CD14-positive monocyte (primary cell): Measurements from ENCODE around the gene SETSIP. TPM values are rescaled to one million over a fixed set of nuclear protein-coding genes. Genes with fewer than 3 reads are reported as not detected.
"Not testable (repeated sequence)": the region's sequence is repeated elsewhere in the genome, so short reads cannot be mapped to it uniquely, and the experiment has no call there.

Source experiments
- DNase-seq, 3 donors: peaks; one replicate each; pipeline ENCODE4 v3.0.0-alpha.2; 2011 to 2022
- H2AFZ ChIP-seq: 2 replicates; pipeline ENCODE4 v1.6.0; 2012; ENCODE audit warnings: mild to moderate bottlenecking, low read depth, low read length, inconsistent platforms; ENCODE audit not compliant: insufficient read depth, poor library complexity, severe bottlenecking
- H3K27ac ChIP-seq, 2 donors: 1 replicate in 1 of 2; 2 replicates in 1 of 2; pipeline ENCODE4 v1.5.1; 2012 to 2013; ENCODE audit warnings: low read length in 2 of 2, control low read depth in 1 of 2, inconsistent platforms in 1 of 2, low read depth in 1 of 2, mild to moderate bottlenecking in 1 of 2
- H3K27me3 ChIP-seq, 2 donors: one replicate each; pipeline versions ENCODE4 v1.6.0 to v1.6.1; 2011 to 2013; ENCODE audit warnings: low read length in 2 of 2; ENCODE audit not compliant: control insufficient read depth in 2 of 2, insufficient read depth in 2 of 2
- H3K36me3 ChIP-seq, 2 donors: replicated peaks in 1 of 2; 1 replicate in 1 of 2; 2 replicates in 1 of 2; pipeline versions ENCODE4 v1.5.1 to v1.6.1; 2012 to 2013; ENCODE audit warnings: low read length in 2 of 2, control low read depth in 1 of 2, inconsistent platforms in 1 of 2, mild to moderate bottlenecking in 1 of 2; ENCODE audit not compliant: insufficient read depth in 2 of 2, control insufficient read depth in 1 of 2
- H3K4me1 ChIP-seq, 2 donors: 1 replicate in 1 of 2; 2 replicates in 1 of 2; pipeline versions ENCODE4 v1.5.1 to v1.6.1; 2012 to 2013; ENCODE audit warnings: low read length in 2 of 2, control low read depth in 1 of 2, inconsistent platforms in 1 of 2, mild to moderate bottlenecking in 1 of 2, moderate library complexity in 1 of 2; ENCODE audit not compliant: insufficient read depth in 2 of 2, control insufficient read depth in 1 of 2
- H3K4me2 ChIP-seq: replicated peaks from 2 replicates; pipeline ENCODE3; 2012; ENCODE audit warnings: low read length, moderate library complexity, mild to moderate bottlenecking; ENCODE audit not compliant: poor library complexity, severe bottlenecking; ENCODE audit errors: extremely low read depth
- H3K4me3 ChIP-seq, 3 experiments: fragments of 200-600 bp in 1 of 3; sonication (generic) in 1 of 3; replicated peaks in 1 of 3; 1 replicate in 2 of 3; 2 replicates in 1 of 3; pipeline ENCODE4 v1.5.1; 2011 to 2013; ENCODE audit warnings: low read length in 3 of 3, mild to moderate bottlenecking in 3 of 3, control low read depth in 2 of 3, low read depth in 2 of 3, inconsistent platforms in 1 of 3, moderate library complexity in 1 of 3
- H3K79me2 ChIP-seq: 2 replicates; pipeline ENCODE4 v1.6.0; 2012; ENCODE audit warnings: mild to moderate bottlenecking, control low read depth, inconsistent platforms, low read length, moderate library complexity; ENCODE audit not compliant: insufficient read depth
- H3K9ac ChIP-seq: 2 replicates; pipeline ENCODE4 v1.6.0; 2017; ENCODE audit warnings: low read length, mild to moderate bottlenecking; ENCODE audit not compliant: insufficient read depth, poor library complexity, severe bottlenecking
- H3K9me3 ChIP-seq, 2 donors: replicated peaks in 1 of 2; 1 replicate in 1 of 2; 2 replicates in 1 of 2; pipeline versions ENCODE4 v1.5.1 to v1.6.1; 2012 to 2013; ENCODE audit warnings: low read length in 2 of 2, control low read depth in 1 of 2; ENCODE audit not compliant: control insufficient read depth in 1 of 2, insufficient read depth in 1 of 2
- H4K20me1 ChIP-seq: 2 replicates; pipeline ENCODE4 v1.6.0; 2012; ENCODE audit warnings: mild to moderate bottlenecking, low read length, control low read depth, moderate library complexity; ENCODE audit not compliant: insufficient read depth
- H3K27ac Mint-ChIP-seq, 7 donors: one replicate each; pipeline ENCODE4 v1.8.0; 2020; ENCODE audit warnings: mild to moderate bottlenecking in 7 of 7, mixed read lengths in 7 of 7, moderate library complexity in 6 of 7, inconsistent platforms in 2 of 7
- H3K27me3 Mint-ChIP-seq, 3 donors: one replicate each; pipeline ENCODE4 v1.8.0; 2021 to 2022; ENCODE audit warnings: low read depth in 3 of 3, mild to moderate bottlenecking in 3 of 3, mixed read lengths in 3 of 3, moderate library complexity in 3 of 3, inconsistent platforms in 1 of 3
- H3K36me3 Mint-ChIP-seq, 2 donors: one replicate each; pipeline ENCODE4 v1.8.0; 2020; ENCODE audit warnings: mixed read lengths in 2 of 2, inconsistent platforms in 1 of 2, mild to moderate bottlenecking in 1 of 2
- H3K4me1 Mint-ChIP-seq: one replicate; pipeline ENCODE4 v1.8.0; 2020; ENCODE audit warnings: mild to moderate bottlenecking, mixed read lengths
- H3K4me3 Mint-ChIP-seq, 2 donors: one replicate each; pipeline ENCODE4 v1.8.0; 2020; ENCODE audit warnings: mild to moderate bottlenecking in 2 of 2, mixed read lengths in 2 of 2, moderate library complexity in 1 of 2
- H3K9me3 Mint-ChIP-seq, 7 donors: one replicate each; pipeline ENCODE4 v1.8.0; 2020 to 2022; ENCODE audit warnings: mixed read lengths in 7 of 7, mild to moderate bottlenecking in 6 of 7, moderate library complexity in 6 of 7, inconsistent platforms in 2 of 7
- CTCF ChIP-seq: fragments of 200-600 bp; IDR thresholded peaks from one replicate; pipeline ENCODE4 v1.8.0; 2022; ENCODE audit warnings: antibody characterized with exemption, mild to moderate bottlenecking
- WGBS: methylation state at CpG from one replicate; pipeline ENCODE4 v1.1.5; 2013; ENCODE audit warnings: missing lambda C conversion rate; ENCODE audit not compliant: insufficient coverage; 5-methylcytosine and 5-hydroxymethylcytosine counted together
- intact Hi-C, 2 donors: fragments of 100-400 bp; cut with micrococcal nuclease; formaldehyde crosslinking; loops; one replicate each; pipeline versions ENCODE4 v1.15.0 to v1.15.1; 2023
- polyA plus RNA-seq, 3 donors: library from polyadenylated mRNA; depleted of rRNA in 1 of 3; unstranded in 2 of 3; stranded (reverse) in 1 of 3; fragments of 300-500 nt in 2 of 3; fragments of >200 nt in 1 of 3; fragmentation: Illumina TruSeq in 2 of 3; gene quantifications; 1 replicate in 2 of 3; 2 replicates in 1 of 3; pipeline ENCODE4 v1.2.3, GENCODE V29; 2012 to 2021

Gene SETSIP
- polyA plus RNA-seq, 3 donors, result not detected

- Mint-ChIP-seq H3K36me3 (no peaks in the 10 kb centered on the region), H3K9me3 (peaks cover 0 to 8% (median 3%) of the 10 kb centered on the region in 7 donors), H3K4me3 (peak overlapping the region in 1 of 2 donors; percentile 99), H3K27me3 (peaks cover 2% of the 10 kb centered on the region in 3 donors), H3K27ac (no peak overlapping the region), H3K4me1 (peaks cover 10% of the 10 kb centered on the region)
- Histone ChIP-seq H3K4me1 (peaks cover 8 to 10% of the 10 kb centered on the region in 2 donors), H3K4me3 (peak overlapping the region in 1 of 3 experiments; percentile 87), H3K27me3 (no peaks in the 10 kb centered on the region), H3K9ac (no peak overlapping the region), H3K79me2 (no peaks in the 10 kb centered on the region), H3K9me3 (peaks cover 0 to under 1% of the 10 kb centered on the region in 2 donors), H3K27ac (no peak overlapping the region), H3K36me3 (no peaks in the 10 kb centered on the region), H2AFZ (peak overlapping the region; percentile 96), H3K4me2 (peak overlapping the region; percentile 75), H4K20me1 (no peaks in the 10 kb centered on the region)
- TF ChIP-seq CTCF, result no peak
- no peak for DNase-seq
- 100% methylated on average over 4 of the region's 7 CpGs for WGBS
- intact Hi-C loops, result no loop called here
Observed at GRCh38 chr1:92079441-92079840, 4.2 kb upstream of the SETSIP start.

GRCh38 chr1:92078077-92078476 lies 2.9 kb upstream of the SETSIP start:
- intact Hi-C loops, H3K79me2 ChIP-seq, H2AFZ ChIP-seq, H3K27me3 ChIP-seq, H3K4me3 Mint-ChIP-seq, H3K27me3 Mint-ChIP-seq, H3K9ac ChIP-seq, DNase-seq, H3K9me3 Mint-ChIP-seq, H3K36me3 Mint-ChIP-seq, H3K27ac Mint-ChIP-seq, H3K27ac ChIP-seq, H3K4me1 Mint-ChIP-seq, H3K9me3 ChIP-seq, H3K4me3 ChIP-seq, H3K36me3 ChIP-seq, H3K4me2 ChIP-seq, H4K20me1 ChIP-seq: not testable (repeated sequence)
- H3K4me1 ChIP-seq, result peaks cover 8 to 10% of the 10 kb centered on the region in 2 donors
- 100% methylated on average over 6 of the region's 8 CpGs for WGBS
